Endodermal cell (in vitro differentiated cells): ENCODE measurements around the gene ZNF346. TPM values are rescaled to one million over a fixed set of nuclear protein-coding genes. Genes with fewer than 3 reads are reported as not detected.

ENCODE experiments used
- DNase-seq: peaks from one replicate; pipeline ENCODE4 v3.0.0-alpha.2; 2017
- H3K27ac ChIP-seq: 2 replicates; pipeline ENCODE4 v1.5.1; 2013; ENCODE audit warnings: mild to moderate bottlenecking, low read depth, low read length, moderate library complexity
- H3K27me3 ChIP-seq: 2 replicates; pipeline ENCODE4 v1.6.1; 2013; ENCODE audit warnings: mild to moderate bottlenecking, low read length, moderate library complexity; ENCODE audit not compliant: insufficient read depth, control insufficient read depth, poor library complexity, severe bottlenecking
- H3K36me3 ChIP-seq: 2 replicates; pipeline ENCODE4 v1.7.0; 2013; ENCODE audit warnings: mild to moderate bottlenecking, low read length, moderate library complexity; ENCODE audit not compliant: control insufficient read depth, insufficient read depth
- H3K4me1 ChIP-seq: one replicate; pipeline ENCODE4 v1.7.0; 2013; ENCODE audit warnings: low read length; ENCODE audit not compliant: control insufficient read depth, insufficient read depth
- H3K4me3 ChIP-seq: 2 replicates; pipeline ENCODE4 v1.5.1; 2013; ENCODE audit warnings: mild to moderate bottlenecking, low read length, moderate library complexity
- H3K9ac ChIP-seq: 2 replicates; pipeline ENCODE4 v1.6.1; 2013; ENCODE audit warnings: mild to moderate bottlenecking, low read length, moderate library complexity; ENCODE audit not compliant: poor library complexity, severe bottlenecking; ENCODE audit errors: extremely low read depth
- H3K9me3 ChIP-seq: 2 replicates; pipeline ENCODE4 v1.6.1; 2013; ENCODE audit warnings: mild to moderate bottlenecking, low read length, moderate library complexity; ENCODE audit not compliant: control insufficient read depth
- H3K27ac Mint-ChIP-seq: 2 replicates; pipeline ENCODE4 v1.8.0; 2020; ENCODE audit warnings: mixed read lengths
- H3K27me3 Mint-ChIP-seq: 2 replicates; pipeline ENCODE4 v1.8.0; 2021; ENCODE audit warnings: mild to moderate bottlenecking, mixed read lengths; ENCODE audit not compliant: insufficient read depth
- H3K36me3 Mint-ChIP-seq: 2 replicates; pipeline ENCODE4 v1.8.0; 2020; ENCODE audit warnings: low read depth, mixed read lengths
- H3K4me1 Mint-ChIP-seq: 2 replicates; pipeline ENCODE4 v1.8.0; 2020; ENCODE audit warnings: mixed read lengths
- H3K4me3 Mint-ChIP-seq: 2 replicates; pipeline ENCODE4 v1.8.0; 2020; ENCODE audit warnings: mild to moderate bottlenecking, moderate library complexity, mixed read lengths
- H3K9me3 Mint-ChIP-seq: 2 replicates; pipeline ENCODE4 v1.8.0; 2020; ENCODE audit warnings: mild to moderate bottlenecking, mixed read lengths
- CTCF ChIP-seq: fragments of 200-600 bp; sonication (generic); conservative IDR thresholded peaks from 2 replicates; pipeline ENCODE4 v1.5.0; 2021; ENCODE audit warnings: antibody characterized with exemption, mild to moderate bottlenecking
- WGBS, 2 experiments: methylation state at CpG; one replicate each; pipeline versions ENCODE4 v1.1.5 to v1.1.7; 2013; ENCODE audit warnings: missing lambda C conversion rate in 2 of 2, mixed read lengths in 1 of 2; ENCODE audit not compliant: insufficient coverage in 1 of 2, insufficient read length in 1 of 2; 5-methylcytosine and 5-hydroxymethylcytosine counted together
- total RNA-seq, 2 donors: library from RNA; stranded (reverse); fragmentation: NEBNext Ultra II Directional in 1 of 2; extraction: Animal tissue kit (Norgen Biotek cat#: 25700) in 1 of 2; gene quantifications; 2 replicates in 1 of 2; 3 replicates in 1 of 2; pipeline ENCODE4 v1.2.1, GENCODE V29; 2021

ZNF346 gene
- total RNA-seq, 2 donors from 2014 or later = 25.4 to 38.6 TPM

GRCh38 chr5:177096162-177097015, 73.9 kb downstream of the ZNF346 start:
- Mint-ChIP-seq H3K27ac (no peak overlapping the region), H3K4me3 (no peak overlapping the region), H3K4me1 (peaks cover 7% of the 10 kb centered on the region), H3K9me3 (no peaks in the 10 kb centered on the region), H3K36me3 (peaks cover 38% of the 10 kb centered on the region), H3K27me3 (no peaks in the 10 kb centered on the region)
- H3K4me3 ChIP-seq = no peak overlapping the region
- 93% methylated on average over 17 to 29 of the region's 29 CpGs for WGBS, 2 experiments
- no peak for TF ChIP-seq CTCF
- no peaks in the 10 kb centered on the region for H3K27me3 ChIP-seq
- no peaks in the 10 kb centered on the region for H3K9me3 ChIP-seq
- no peaks in the 10 kb centered on the region for H3K36me3 ChIP-seq
- DNase-seq = peak; percentile 47
- H3K4me1 ChIP-seq = no peaks in the 10 kb centered on the region
- H3K27ac ChIP-seq = no peak overlapping the region
- H3K9ac ChIP-seq = no peak overlapping the region

- TF ChIP-seq CTCF = no peak
- Histone ChIP-seq H3K36me3 (no peaks in the 10 kb centered on the region), H3K27ac (peak overlapping the region; percentile 83), H3K27me3 (no peaks in the 10 kb centered on the region), H3K9me3 (no peaks in the 10 kb centered on the region), H3K9ac (no peak overlapping the region), H3K4me1 (no peaks in the 10 kb centered on the region), H3K4me3 (no peak overlapping the region)
- Mint-ChIP-seq H3K27ac (no peak overlapping the region), H3K9me3 (no peaks in the 10 kb centered on the region), H3K4me3 (no peak overlapping the region), H3K36me3 (peaks cover 32% of the 10 kb centered on the region), H3K4me1 (peaks cover 7% of the 10 kb centered on the region), H3K27me3 (no peaks in the 10 kb centered on the region)
- peak; percentile 45 for DNase-seq
- 94 to 98% methylated on average over 23 to 30 of the region's 30 CpGs for WGBS, 2 experiments
These were observed 74.8 kb downstream of the ZNF346 start for GRCh38 chr5:177097016-177097985.

DNA sequence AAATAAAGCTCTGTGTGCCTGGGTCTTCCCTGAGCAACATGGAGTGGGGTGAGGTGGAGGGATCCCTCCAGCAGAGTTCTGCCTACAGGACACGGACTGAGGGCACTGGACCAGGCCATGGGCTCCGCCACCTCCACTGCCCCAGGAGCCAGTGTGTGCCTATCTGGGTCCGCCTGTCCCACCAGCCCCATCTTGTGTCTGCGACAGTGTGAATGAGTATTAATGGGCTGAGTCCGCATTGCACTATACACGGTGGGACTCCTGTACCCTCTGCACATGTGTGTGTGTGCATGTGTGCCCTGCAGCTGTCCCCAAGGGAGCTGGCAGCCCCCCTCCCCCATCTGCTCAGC, 75.6 kb downstream of the ZNF346 start:
- Mint-ChIP-seq H3K27me3 (no peaks in the 10 kb centered on the region), H3K4me1 (peaks cover 7% of the 10 kb centered on the region), H3K27ac (no peak overlapping the region), H3K4me3 (no peak overlapping the region), H3K9me3 (no peaks in the 10 kb centered on the region), H3K36me3 (peaks cover 25% of the 10 kb centered on the region)
- no peak overlapping the region for H3K9ac ChIP-seq
- H3K9me3 ChIP-seq = no peaks in the 10 kb centered on the region
- DNase-seq = no peak
- no peak for TF ChIP-seq CTCF
- no peaks in the 10 kb centered on the region for H3K4me1 ChIP-seq
- peak overlapping the region; percentile 83 for H3K27ac ChIP-seq
- no peaks in the 10 kb centered on the region for H3K27me3 ChIP-seq
- no peak overlapping the region for H3K4me3 ChIP-seq
- no peaks in the 10 kb centered on the region for H3K36me3 ChIP-seq
- 93 to 95% methylated on average over 3 to 6 of the region's 6 CpGs for WGBS, 2 experiments
